ENCODE data around the gene ZW10. TPM values are rescaled to one million over a fixed set of nuclear protein-coding genes. Genes with fewer than 3 reads are reported as not detected.

ZW10 gene
- total RNA-seq, 1 experiment from 2014 or later: 21.0 TPM

DNA sequence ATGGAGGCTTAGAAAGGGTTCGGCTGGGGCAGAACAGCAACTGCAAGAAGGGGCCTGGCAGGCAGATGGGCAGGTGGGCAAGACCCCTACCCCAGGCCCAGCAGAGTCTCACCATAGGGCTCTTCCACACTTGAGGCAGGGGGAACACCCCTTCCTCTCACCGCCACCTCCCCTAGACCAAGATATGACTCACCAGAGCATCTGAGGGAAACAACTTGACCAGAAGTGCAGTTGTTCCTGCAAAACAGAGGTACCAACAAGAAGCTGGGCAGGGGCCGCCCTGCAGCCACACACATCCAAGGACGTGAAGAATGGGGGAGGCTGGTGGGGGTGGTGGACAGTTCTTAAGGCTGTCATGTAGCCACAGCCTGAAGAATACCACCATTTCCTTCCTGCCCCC is 78.3 kb downstream of the ZW10 start (continued):
- TF ChIP-seq, protein P1, sequence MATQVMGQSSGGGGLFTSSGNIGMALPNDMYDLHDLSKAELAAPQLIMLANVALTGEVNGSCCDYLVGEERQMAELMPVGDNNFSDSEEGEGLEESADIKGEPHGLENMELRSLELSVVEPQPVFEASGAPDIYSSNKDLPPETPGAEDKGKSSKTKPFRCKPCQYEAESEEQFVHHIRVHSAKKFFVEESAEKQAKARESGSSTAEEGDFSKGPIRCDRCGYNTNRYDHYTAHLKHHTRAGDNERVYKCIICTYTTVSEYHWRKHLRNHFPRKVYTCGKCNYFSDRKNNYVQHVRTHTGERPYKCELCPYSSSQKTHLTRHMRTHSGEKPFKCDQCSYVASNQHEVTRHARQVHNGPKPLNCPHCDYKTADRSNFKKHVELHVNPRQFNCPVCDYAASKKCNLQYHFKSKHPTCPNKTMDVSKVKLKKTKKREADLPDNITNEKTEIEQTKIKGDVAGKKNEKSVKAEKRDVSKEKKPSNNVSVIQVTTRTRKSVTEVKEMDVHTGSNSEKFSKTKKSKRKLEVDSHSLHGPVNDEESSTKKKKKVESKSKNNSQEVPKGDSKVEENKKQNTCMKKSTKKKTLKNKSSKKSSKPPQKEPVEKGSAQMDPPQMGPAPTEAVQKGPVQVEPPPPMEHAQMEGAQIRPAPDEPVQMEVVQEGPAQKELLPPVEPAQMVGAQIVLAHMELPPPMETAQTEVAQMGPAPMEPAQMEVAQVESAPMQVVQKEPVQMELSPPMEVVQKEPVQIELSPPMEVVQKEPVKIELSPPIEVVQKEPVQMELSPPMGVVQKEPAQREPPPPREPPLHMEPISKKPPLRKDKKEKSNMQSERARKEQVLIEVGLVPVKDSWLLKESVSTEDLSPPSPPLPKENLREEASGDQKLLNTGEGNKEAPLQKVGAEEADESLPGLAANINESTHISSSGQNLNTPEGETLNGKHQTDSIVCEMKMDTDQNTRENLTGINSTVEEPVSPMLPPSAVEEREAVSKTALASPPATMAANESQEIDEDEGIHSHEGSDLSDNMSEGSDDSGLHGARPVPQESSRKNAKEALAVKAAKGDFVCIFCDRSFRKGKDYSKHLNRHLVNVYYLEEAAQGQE (IDR thresholded peaks at IDR 0.05; ENCODE audit: low read depth): no peak
- TF ChIP-seq ZNF274 (IDR thresholded peaks at IDR 0.05; ENCODE audit: low read depth, low read length): no peak
- TF ChIP-seq EZH2phosphoT487 (IDR thresholded peaks at IDR 0.05; ENCODE audit: borderline replicate concordance): no peak
- no peak for TF ChIP-seq EGR1 (IDR thresholded peaks at IDR 0.05; ENCODE audit: low read depth)

DNA sequence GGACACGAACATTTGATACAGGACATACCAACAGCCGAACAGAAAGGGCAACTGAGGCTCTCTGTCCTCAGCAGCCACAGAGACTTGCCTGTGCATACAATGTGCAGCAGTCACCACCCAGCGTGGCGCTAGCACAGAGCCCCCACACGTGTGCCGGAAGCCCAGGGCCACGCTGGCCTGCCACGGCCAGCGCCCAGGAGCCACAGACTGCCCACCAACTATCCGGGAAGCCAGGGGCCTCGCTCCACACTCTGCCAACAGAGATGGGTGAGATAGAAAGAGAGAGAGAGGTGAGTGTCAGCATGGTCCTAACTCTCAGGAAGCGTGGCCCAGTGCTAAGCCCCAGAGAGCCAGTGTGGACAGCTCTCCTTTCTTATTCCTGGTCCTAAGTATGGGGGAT is 79.1 kb downstream of the ZW10 start:
- no peak overlapping the region for H3K4me3 ChIP-seq (replicated peaks in 1 of 2; ENCODE audit: low read depth in 1 of 2, low read length in 2 of 2)
- H3K27me3 ChIP-seq (ENCODE audit: insufficient read depth, low read length): no peaks in the 10 kb centered on the region
- CTCF ChIA-PET: no interaction called here
- intact Hi-C loops (cut with micrococcal nuclease): no loop called here
- POLR2A ChIA-PET: no interaction called here
- no peaks in the 10 kb centered on the region for H3K9me2 ChIP-seq (ENCODE audit: insufficient read depth)
- DNase-seq (ENCODE audit: low read depth, low spot score): no peak
- BruUV-seq (replicated peaks): no TSS peak
- RAD21 ChIA-PET (ENCODE audit: low non-redundant PET in 1 of 2, low total read pairs in 2 of 2, uncharacterized antibody in 2 of 2, unreplicated experiment in 2 of 2): no interaction called here
- H3K79me2 ChIP-seq (ENCODE audit: insufficient read depth, low read length): no peaks in the 10 kb centered on the region
- H3K36me3 ChIP-seq (ENCODE audit: control insufficient read depth in 1 of 2, insufficient read depth in 2 of 2, low read length in 2 of 2): no peaks in the 10 kb centered on the region
- H3K4me1 ChIP-seq (ENCODE audit: control insufficient read depth in 1 of 2, insufficient read depth in 2 of 2, low read length in 2 of 2): peaks cover 19 to 21% of the 10 kb centered on the region in 2 experiments
- ATAC-seq: no peak
- H3K9me3 ChIP-seq (ENCODE audit: control insufficient read depth in 1 of 2, insufficient read depth in 1 of 2, low read depth in 1 of 2, low read length in 2 of 2): no peaks in the 10 kb centered on the region
- H4K20me1 ChIP-seq (ENCODE audit: insufficient read depth): no peaks in the 10 kb centered on the region
- H3K4me2 ChIP-seq (ENCODE audit: low read length): no peak overlapping the region
- no peak overlapping the region for H2AFZ ChIP-seq (ENCODE audit: low read depth, low read length, poor library complexity, severe bottlenecking)
- no peak overlapping the region for H3K27ac ChIP-seq (ENCODE audit: low read depth, low read length)
- H3K9ac ChIP-seq (ENCODE audit: low read length): no peak overlapping the region
- TF ChIP-seq SRF (IDR thresholded peaks at IDR 0.05; ENCODE audit: low read depth) (no peak), ZFX (IDR thresholded peaks at IDR 0.05) (no peak), EGR1 (IDR thresholded peaks at IDR 0.05; ENCODE audit: low read depth) (no peak), YY1 (IDR thresholded peaks at IDR 0.05; ENCODE audit: extremely low read depth, insufficient replicate concordance, low read depth, low read length) (no peak), RAD21 (IDR thresholded peaks at IDR 0.05; ENCODE audit: low read depth) (no peak)
- TF ChIP-seq, protein P2, sequence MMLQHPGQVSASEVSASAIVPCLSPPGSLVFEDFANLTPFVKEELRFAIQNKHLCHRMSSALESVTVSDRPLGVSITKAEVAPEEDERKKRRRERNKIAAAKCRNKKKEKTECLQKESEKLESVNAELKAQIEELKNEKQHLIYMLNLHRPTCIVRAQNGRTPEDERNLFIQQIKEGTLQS (IDR thresholded peaks at IDR 0.05): no peak

Measured in HCT116 (cell line).